LNCAP (cell line): Measurements from ENCODE around the gene MRTFB.

Source experiments
- TF ChIP-seq, protein P1 (sequence below): fragments of 450-650 bp; IDR thresholded peaks from 2 replicates; pipeline ENCODE4 v1.5.1; 2017; ENCODE audit warnings: mild to moderate bottlenecking

The MRTFB gene

DNA sequence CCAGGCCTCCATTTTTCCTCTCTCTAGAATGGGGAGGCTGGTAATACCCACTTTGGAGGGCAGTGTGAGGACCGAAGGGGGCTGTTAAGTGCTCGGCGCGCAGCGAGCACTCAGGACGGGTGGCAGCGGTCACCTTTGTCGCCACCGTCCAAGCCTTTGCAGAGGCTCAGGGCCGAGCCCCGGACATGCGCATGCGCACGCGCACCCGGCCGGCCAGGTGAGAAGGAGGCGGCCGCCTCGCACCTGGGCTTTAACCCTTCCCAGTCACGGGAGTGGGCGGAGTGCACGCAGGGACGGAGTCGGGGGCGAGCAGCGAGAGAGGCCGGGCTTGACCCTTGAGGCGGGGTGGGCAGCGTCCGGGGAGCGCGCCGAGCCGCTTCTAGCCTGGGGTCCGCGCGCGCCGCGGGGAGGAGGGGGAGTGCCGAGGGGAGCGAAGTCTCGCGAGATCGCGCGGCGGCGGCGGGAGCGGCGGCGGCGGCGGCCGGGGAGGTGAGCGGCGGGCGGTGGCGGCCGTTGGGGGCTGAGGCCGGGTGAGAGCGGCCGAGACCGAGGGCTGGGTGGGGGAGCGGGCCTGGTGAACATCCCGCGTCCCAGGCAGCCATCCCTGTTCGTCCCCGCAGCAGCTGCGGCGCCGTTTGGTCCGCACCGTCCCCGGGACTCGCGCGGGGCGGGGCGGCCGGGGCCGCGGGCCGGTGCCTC lies at the start of gene MRTFB:
Gene MRTFB, plus strand, starts transcription at position 443 of the 699 bp plus-strand sequence. CDS start 69,288 bp downstream, outside the sequence.
- TF ChIP-seq, protein P1, sequence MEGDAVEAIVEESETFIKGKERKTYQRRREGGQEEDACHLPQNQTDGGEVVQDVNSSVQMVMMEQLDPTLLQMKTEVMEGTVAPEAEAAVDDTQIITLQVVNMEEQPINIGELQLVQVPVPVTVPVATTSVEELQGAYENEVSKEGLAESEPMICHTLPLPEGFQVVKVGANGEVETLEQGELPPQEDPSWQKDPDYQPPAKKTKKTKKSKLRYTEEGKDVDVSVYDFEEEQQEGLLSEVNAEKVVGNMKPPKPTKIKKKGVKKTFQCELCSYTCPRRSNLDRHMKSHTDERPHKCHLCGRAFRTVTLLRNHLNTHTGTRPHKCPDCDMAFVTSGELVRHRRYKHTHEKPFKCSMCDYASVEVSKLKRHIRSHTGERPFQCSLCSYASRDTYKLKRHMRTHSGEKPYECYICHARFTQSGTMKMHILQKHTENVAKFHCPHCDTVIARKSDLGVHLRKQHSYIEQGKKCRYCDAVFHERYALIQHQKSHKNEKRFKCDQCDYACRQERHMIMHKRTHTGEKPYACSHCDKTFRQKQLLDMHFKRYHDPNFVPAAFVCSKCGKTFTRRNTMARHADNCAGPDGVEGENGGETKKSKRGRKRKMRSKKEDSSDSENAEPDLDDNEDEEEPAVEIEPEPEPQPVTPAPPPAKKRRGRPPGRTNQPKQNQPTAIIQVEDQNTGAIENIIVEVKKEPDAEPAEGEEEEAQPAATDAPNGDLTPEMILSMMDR: no peak

GRCh38 chr16:14024283-14024682 lies 46.8 kb upstream of the MRTFB start:
- TF ChIP-seq, protein P1: peak; percentile 30; the same call in 1 of the 2 replicates

GRCh38 chr16:14026572-14027285 lies 44.4 kb upstream of the MRTFB start:
- TF ChIP-seq, protein P1: no peak

GRCh38 chr16:14028202-14028601 lies 42.9 kb upstream of the MRTFB start:
- TF ChIP-seq, protein P1: no peak

DNA sequence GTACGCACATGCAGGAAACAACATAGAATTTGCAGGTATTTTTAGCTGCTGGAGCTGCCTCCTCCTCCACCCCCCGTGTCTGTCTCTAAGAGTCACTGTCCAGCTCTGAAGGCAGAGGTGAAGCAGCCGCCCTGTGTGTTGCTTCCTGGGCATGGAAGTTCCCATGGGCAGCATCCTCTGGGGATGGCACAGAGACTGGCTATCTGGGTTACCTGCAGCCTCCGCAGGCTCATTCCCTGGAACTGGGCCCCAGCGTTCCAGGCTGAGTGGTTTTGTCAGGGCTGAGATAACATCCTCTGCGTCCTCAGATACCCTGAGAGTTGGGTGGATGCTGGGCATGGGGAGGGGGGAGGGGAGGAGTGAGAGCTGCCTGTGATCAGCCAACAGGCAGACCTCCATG lies 41.5 kb upstream of the MRTFB start:
- TF ChIP-seq, protein P1: no peak

DNA sequence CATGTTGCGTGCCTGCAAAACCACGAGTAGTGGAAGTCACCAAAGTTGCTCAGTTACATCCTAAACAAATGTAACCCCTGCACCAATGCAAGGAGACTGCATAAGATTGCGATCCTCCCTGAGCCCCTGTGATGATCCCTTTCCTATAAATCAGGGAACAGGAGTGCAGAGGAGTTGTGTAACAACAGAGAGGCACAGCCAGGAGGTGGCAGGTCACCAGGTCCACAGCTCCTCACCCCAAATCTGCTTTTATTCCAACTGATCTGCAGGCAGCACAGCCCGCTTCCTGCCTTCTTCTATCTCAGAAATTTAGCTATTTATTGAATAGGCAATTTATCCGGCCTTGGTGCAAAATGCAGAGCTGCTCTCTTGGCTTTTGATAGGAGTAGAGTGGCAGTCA lies 36.0 kb upstream of the MRTFB start:
- TF ChIP-seq, protein P1: no peak

GRCh38 chr16:14036889-14037288 lies 34.2 kb upstream of the MRTFB start:
- TF ChIP-seq, protein P1: no peak
